ENCODE results near the gene ZC2HC1B.

ZC2HC1B gene

DNA sequence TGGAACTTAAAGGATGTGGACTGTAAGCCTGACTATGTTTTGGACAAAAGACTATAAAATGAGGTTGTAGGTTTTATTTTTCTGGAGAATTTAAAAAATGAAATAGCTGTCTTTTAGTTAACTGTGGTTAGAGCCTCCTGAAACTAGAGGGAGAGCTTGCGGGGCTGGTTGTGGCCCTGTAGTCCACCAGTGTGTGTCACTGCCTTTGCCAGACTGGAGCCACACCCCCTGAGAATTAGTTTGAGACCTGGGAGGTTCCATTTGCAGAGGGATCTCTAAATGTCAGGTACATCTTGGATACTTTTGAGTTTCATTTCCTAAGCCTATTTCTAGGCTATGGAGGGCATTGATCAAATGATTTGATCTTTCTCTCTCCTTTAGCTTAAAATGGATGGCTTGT is 20.8 kb downstream of the ZC2HC1B start:
- DNase-seq (ENCODE audit: insufficient read length, low spot score) (no peak), FAIRE-seq (no peak)

DNA sequence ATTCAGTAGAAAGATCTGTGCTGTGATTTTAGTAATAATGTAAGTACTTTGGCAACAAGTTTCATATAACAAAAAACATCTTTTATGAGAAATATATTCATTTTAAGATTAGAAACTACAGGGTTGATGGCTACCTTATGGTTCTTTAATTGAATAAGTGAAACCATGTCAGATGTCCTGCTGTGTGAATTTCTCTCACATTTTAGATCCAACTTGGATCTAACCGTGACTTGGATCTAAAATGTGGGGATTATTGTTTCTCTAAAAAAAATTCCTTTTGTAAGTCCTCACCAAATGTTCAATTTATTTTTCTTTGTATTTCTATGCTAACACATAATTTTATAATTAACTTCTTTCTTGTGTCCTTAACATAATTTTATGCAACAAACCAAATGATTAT is 30.4 kb downstream of the ZC2HC1B start:
- FAIRE-seq (no peak), DNase-seq (ENCODE audit: insufficient read length, low spot score) (no peak)
- TF ChIP-seq, protein P1, sequence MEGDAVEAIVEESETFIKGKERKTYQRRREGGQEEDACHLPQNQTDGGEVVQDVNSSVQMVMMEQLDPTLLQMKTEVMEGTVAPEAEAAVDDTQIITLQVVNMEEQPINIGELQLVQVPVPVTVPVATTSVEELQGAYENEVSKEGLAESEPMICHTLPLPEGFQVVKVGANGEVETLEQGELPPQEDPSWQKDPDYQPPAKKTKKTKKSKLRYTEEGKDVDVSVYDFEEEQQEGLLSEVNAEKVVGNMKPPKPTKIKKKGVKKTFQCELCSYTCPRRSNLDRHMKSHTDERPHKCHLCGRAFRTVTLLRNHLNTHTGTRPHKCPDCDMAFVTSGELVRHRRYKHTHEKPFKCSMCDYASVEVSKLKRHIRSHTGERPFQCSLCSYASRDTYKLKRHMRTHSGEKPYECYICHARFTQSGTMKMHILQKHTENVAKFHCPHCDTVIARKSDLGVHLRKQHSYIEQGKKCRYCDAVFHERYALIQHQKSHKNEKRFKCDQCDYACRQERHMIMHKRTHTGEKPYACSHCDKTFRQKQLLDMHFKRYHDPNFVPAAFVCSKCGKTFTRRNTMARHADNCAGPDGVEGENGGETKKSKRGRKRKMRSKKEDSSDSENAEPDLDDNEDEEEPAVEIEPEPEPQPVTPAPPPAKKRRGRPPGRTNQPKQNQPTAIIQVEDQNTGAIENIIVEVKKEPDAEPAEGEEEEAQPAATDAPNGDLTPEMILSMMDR (IDR thresholded peaks at IDR 0.05; ENCODE audit: insufficient read depth, missing control alignments), result no peak

More for the DNA sequence above, 20.8 kb downstream of the ZC2HC1B start:
- TF ChIP-seq, protein P1 (IDR thresholded peaks at IDR 0.05; ENCODE audit: insufficient read depth, missing control alignments), result no peak

DNA sequence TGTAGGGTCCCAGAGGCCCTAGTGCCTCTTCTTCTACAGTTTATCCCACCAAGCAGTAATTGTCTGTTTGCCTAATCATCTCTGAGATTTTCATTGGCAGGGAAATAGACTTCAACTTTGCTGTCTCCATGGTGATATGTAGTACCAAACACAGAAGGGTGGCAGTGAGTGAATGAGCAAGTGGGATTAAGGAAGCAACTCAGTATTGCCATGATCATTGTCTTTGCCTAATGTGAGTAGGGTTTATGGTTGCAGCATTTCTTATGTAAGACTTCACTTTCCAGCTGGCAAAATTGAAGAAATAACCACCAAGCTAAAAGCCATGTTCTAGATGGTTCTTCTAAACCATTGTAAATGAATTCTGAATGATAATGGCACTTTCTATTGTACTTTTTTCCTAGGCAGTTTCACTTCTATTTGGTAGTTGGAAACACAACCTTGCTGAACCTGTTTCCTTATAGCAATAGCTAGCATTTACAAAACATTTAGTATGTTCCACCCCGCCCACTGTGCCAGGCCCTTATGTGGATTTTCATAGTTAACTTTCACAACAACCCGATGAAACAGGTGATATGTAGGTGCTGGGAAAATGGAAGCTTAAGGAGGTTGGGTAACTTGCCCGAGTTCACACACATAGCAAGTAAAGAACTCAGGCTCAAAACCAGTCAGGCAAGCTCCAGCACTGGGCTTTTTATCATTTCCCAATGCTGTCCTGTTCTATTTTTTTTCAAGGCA is 32.0 kb downstream of the ZC2HC1B start:
- TF ChIP-seq, protein P1 (IDR thresholded peaks at IDR 0.05; ENCODE audit: insufficient read depth, missing control alignments), result no peak
- FAIRE-seq (no peak), DNase-seq (ENCODE audit: insufficient read length, low spot score) (no peak)

DNA sequence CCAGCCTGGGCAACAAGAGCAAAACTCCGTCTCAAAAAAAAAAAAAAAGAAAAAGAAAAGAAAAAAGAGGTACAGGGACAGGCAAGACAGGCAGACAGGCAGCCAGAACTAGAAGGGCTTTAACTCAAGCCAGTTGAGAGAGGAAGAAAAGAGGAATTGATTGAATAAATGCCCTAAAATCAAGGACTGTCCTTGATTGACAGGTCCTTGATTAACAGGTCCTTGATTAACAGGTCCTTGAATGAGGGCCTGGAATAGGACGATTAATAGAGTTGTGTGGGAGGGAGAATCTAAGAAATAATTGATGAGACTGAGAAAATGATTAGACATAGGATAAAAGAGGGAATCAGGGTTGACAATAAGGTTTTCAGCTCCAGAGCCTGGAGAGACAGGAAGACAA is 36.1 kb downstream of the ZC2HC1B start:
- TF ChIP-seq, protein P1 (IDR thresholded peaks at IDR 0.05; ENCODE audit: insufficient read depth, missing control alignments), result no peak
- no peak for DNase-seq (ENCODE audit: insufficient read length, low spot score)
- no peak for FAIRE-seq

DNA sequence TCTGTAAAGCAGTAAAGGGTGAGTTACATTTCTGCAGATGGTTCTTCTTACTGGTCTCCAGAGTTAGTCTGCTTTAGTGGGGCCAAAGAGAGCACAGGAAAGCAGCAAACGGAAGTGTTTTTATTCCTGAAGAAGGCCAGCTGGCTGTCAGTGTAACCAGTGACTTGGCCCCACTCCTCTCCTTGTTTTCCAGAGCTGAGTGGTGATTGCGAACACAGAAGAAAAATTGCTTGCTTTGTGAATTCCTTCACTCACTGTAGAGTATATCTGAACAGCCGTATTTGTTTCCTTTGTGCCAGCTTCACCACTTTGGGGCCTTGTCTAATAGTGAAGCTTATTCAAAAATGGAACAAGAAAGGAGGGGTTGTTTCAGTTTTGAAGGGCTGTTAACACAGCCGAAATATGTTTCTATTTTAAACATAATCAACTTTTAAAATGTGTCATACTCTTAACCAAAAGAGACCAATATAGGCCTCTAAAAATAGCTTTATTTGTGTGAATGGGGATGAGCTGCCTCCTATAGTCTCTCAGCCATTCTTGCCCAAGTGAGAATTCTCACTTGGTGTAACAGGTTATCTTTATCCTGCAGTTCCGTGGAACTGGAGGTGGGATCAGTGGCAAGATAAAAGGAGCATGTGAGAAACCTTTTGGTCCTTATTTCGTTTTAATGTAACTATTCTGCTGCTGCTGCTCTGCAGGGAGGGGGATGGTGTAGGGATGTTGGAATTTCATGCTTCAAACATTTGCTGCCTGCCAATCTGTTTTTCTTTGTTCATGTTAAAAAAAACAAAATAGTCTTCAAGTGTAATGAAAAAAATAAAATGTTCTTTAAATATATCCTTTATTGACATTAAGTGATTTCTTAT is 37.8 kb downstream of the ZC2HC1B start:
- TF ChIP-seq, protein P1 (IDR thresholded peaks at IDR 0.05; ENCODE audit: insufficient read depth, missing control alignments), result no peak
- no peak for FAIRE-seq
- no peak for DNase-seq (ENCODE audit: insufficient read length, low spot score)

DNA sequence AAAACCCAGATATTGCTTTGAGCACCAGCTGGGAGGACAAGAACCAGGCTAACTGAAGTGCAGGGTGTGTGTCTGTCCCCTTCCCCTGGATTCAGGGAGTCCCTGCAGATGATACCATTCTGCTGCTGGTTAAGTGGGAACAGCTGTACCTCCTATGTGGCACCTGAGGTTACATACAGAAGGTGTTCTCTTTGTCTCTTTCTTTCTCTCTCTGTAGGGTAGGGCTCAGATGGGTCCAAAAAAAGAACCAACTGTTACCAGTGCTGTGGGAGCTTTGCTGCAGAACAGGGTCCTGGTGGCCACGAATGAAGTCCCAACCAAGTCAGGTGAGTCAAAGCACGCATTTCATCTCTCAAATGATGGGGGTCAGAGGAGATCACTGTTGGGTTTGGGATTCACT is 38.6 kb downstream of the ZC2HC1B start:
- DNase-seq (ENCODE audit: insufficient read length, low spot score), result no peak
- TF ChIP-seq, protein P1 (IDR thresholded peaks at IDR 0.05; ENCODE audit: insufficient read depth, missing control alignments), result no peak
- FAIRE-seq, result no peak

DNA sequence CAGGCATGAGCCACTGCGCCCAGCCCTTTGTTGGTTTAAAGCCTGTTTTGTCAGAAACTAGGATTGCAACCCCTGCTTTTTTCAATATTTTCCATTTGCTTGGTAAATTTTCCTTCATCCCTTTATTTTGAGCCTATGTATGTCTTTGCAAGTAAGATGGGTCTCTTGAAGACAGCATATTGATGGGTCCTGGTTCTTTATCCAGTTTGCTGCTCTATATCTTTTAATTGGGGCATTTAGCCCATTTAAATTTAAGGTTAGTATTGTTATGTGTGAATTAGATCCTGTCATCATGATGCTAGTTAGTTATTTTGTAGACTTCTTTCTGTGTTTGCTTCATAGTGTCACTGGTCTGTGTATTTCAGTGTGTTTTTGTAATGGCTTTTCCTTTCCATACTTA is 46.8 kb downstream of the ZC2HC1B start:
- FAIRE-seq (no peak), DNase-seq (ENCODE audit: insufficient read length, low spot score) (no peak)
- TF ChIP-seq, protein P1 (IDR thresholded peaks at IDR 0.05; ENCODE audit: insufficient read depth, missing control alignments), result no peak

Measured in D721Med (cell line).